SK-N-SH (cell line): ENCODE measurements around the gene LHFPL6.

Experiments
- EP300 ChIP-seq, 2 experiments: IDR thresholded peaks; 2 replicates each; pipeline versions ENCODE4 v1.4.0 to v1.6.1; 2012; ENCODE audit warnings: borderline replicate concordance in 1 of 2, low read depth in 1 of 2, low read length in 1 of 2
- GATA2 ChIP-seq: sonication (generic); formaldehyde crosslinking; IDR thresholded peaks from 2 replicates; pipeline ENCODE4 v1.5.0; 2020; ENCODE audit warnings: mild to moderate bottlenecking, missing genetic modification reagents
- TF ChIP-seq, protein P1 (sequence below): fragments of 200-600 bp; sonication (generic); IDR thresholded peaks from 2 replicates; pipeline ENCODE4 v1.6.1; 2017; ENCODE audit warnings: antibody characterized with exemption, mild to moderate bottlenecking, moderate library complexity

DNA sequence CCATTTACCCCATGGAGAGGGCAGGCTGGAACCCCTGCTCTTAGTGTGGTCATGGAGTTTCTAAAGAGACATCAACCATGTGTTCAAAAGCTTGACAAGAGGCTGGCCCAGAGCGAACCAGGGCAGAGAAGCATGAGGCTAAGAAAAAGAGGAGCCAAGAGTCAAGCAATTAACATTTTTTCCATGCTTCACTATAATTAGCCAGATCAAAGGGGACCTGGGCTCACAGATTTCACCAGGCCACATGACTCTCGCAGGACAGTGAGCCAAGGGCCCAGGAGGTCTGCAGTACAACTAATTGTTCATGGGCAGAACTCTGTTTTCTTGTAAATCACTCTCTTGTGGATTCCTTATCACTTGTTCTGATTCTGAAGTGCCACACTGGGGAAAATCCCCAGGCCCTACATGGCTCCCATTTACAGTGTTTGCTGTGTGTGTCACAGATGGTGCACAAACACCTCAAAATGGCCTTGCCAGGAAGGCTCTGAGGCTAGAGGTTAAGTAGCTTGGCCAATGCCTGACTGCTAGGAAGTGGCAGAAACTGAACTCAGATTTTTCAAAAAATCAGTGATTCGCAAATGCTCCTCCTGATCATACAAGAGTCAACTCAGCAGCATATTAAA lies 101.2 kb downstream of the LHFPL6 start:
- TF ChIP-seq EP300 (IDR thresholded peaks at IDR 0.05; ENCODE audit: borderline replicate concordance in 1 of 2, low read depth in 1 of 2, low read length in 1 of 2): no peak
- TF ChIP-seq, protein P1, sequence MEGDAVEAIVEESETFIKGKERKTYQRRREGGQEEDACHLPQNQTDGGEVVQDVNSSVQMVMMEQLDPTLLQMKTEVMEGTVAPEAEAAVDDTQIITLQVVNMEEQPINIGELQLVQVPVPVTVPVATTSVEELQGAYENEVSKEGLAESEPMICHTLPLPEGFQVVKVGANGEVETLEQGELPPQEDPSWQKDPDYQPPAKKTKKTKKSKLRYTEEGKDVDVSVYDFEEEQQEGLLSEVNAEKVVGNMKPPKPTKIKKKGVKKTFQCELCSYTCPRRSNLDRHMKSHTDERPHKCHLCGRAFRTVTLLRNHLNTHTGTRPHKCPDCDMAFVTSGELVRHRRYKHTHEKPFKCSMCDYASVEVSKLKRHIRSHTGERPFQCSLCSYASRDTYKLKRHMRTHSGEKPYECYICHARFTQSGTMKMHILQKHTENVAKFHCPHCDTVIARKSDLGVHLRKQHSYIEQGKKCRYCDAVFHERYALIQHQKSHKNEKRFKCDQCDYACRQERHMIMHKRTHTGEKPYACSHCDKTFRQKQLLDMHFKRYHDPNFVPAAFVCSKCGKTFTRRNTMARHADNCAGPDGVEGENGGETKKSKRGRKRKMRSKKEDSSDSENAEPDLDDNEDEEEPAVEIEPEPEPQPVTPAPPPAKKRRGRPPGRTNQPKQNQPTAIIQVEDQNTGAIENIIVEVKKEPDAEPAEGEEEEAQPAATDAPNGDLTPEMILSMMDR: no peak
- no peak for TF ChIP-seq GATA2 (CRISPR knock-in tag)
